NCI-H748 treated with DMSO at 0.1 percent for 48 hours (cell line): ENCODE results near the gene SH2B3.

Source experiments
- DNase-seq: peaks from one replicate; lab custom pipeline; 2025; lab: John Stamatoyannopoulos, UW

The SH2B3 gene

GRCh38 chr12:111444314-111444924, 38.7 kb downstream of the SH2B3 start:
- no peak for DNase-seq

GRCh38 chr12:111444925-111445725, 39.4 kb downstream of the SH2B3 start:
- DNase-seq, result no peak

GRCh38 chr12:111445726-111446581, 40.2 kb downstream of the SH2B3 start:
- DNase-seq, result no peak

- DNase-seq, result no peak
These were observed 41.2 kb downstream of the SH2B3 start for GRCh38 chr12:111446631-111447570.

GRCh38 chr12:111447571-111448265, 42.0 kb downstream of the SH2B3 start:
- no peak for DNase-seq

- no peak for DNase-seq
These were observed 42.6 kb downstream of the SH2B3 start for GRCh38 chr12:111448266-111448830.

- DNase-seq, result no peak
These were observed 43.4 kb downstream of the SH2B3 start for GRCh38 chr12:111448846-111449790.

GRCh38 chr12:111450676-111451075, 45.0 kb downstream of the SH2B3 start:
- DNase-seq, result no peak

- no peak for DNase-seq
These were observed 45.5 kb downstream of the SH2B3 start for GRCh38 chr12:111451232-111451631.

GRCh38 chr12:111451649-111452129, 46.0 kb downstream of the SH2B3 start:
- peak; percentile 41 for DNase-seq

- no peak for DNase-seq
These were observed 47.6 kb downstream of the SH2B3 start for GRCh38 chr12:111453071-111453989.

GRCh38 chr12:111454311-111454710, 48.6 kb downstream of the SH2B3 start:
- no peak for DNase-seq

GRCh38 chr12:111454716-111455447, 49.2 kb downstream of the SH2B3 start:
- no peak for DNase-seq

- no peak for DNase-seq
These were observed 50.0 kb downstream of the SH2B3 start for GRCh38 chr12:111455448-111456320.

GRCh38 chr12:111457071-111457470, 51.3 kb downstream of the SH2B3 start:
- no peak for DNase-seq

- DNase-seq, result no peak
These were observed 51.9 kb downstream of the SH2B3 start for GRCh38 chr12:111457577-111457976.
